GM18861 (cell line): ENCODE results near the gene CTNNA3.
"Not testable (repeated sequence)": the region's sequence is repeated elsewhere in the genome, so short reads cannot be mapped to it uniquely, and the experiment has no call there.

Source experiments
- ATAC-seq: cut with Tn5 transposase; IDR thresholded peaks from one replicate; pipeline ENCODE4 v1.9.1; 2021; ENCODE audit not compliant: unreplicated experiment

CTNNA3 gene

DNA sequence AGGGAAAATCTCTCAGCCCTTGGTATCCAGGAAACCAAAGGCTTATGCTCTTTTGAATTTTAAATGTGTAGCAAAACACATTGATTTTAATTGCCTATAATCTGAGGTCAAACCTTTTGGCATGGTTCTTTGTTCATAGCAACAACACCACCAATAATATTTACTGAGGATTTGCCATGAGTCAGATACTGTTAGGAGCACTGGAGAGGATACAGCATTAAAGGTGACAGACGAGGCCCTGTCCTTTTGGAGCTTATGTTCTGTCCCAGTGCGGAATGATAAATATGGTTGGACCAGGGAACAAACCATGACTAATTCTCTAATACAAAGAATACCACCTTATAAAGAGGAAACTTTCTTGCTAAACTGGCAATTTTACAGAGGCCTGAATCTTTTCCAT lies 176.6 kb downstream of the CTNNA3 start:
- no peak for ATAC-seq

DNA sequence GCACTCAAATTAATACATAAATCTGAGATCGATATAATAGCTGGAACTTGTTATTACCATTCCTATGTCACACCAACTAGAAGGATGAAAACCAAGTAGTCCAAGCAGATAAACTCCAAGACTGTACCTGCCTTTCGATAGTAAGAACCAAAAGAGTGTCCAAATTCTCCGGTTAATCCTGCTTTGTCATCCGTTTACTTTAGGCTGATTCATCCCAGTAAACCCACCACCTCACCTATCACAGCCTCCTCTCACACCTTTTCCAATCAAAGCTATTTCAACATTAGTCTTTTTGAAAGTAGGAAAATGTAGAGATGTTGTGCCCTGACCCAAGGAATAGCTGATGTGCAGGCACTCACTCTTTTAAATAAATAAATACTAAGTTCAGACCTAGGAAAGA lies 177.2 kb downstream of the CTNNA3 start:
- ATAC-seq, result no peak

DNA sequence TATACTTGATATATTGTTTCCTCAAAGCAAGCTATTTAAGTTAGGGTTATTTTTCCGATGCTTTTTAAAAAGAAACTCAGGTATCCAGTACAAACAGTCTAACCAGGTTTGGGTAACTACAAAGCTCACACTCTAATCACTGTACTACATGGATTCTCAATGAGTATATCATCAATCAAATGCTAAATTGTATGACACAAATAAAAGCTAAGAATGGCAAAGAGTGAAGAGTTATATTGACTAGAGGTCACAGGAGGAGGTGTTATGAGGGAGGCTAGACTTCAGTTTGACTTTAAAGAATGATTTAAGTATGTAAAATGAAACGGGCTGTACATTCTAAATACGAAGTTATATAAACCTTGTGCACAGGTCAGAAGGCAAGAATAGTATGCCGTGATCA lies 178.0 kb downstream of the CTNNA3 start:
- ATAC-seq, result no peak

DNA sequence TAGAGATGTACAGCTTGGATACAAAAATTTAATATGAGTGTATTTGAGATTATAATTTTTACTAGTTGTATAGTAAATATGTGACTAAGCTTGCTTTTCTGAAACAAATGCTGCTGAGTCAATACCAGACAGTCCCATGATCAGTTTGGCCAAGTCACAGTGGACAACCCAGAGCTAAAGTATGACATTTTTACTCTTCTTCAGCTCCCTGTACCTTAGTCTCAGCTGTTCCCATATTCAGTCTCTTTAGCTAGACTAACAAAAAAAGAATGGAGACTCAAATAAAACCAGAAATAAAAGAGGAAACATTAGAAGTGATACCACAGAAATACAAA lies 189.3 kb downstream of the CTNNA3 start:
- ATAC-seq, result no peak

DNA sequence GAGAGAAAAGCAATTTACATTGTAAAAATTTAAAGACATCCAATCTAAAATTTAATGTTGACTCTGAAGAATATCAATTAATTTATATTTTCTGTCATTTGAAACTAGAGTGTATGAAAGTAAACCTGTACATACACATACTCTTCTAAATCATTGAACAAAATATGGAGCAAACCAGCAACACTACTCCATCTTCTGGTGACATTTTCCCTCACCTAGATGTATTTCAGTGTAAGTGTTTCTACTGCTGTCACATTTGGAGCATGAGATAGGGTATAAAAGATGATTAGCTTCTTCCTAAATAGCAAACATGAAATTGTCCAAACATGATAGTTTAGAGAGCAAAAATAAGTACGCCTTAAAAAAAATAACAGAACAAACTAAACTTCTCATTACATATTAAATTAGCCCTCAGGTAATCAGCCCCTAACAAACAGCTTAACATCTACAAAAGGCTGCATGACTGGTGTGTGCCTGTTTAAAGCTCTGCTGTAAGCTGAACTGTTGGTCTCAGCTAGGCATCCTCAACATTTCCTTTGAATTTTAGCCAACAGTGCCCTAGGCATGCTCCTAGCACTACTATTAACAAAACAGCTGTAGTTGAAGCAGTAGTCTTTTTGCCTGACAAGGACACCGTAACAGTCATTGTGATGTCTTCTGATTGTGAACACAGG lies 189.8 kb downstream of the CTNNA3 start:
- no peak for ATAC-seq

DNA sequence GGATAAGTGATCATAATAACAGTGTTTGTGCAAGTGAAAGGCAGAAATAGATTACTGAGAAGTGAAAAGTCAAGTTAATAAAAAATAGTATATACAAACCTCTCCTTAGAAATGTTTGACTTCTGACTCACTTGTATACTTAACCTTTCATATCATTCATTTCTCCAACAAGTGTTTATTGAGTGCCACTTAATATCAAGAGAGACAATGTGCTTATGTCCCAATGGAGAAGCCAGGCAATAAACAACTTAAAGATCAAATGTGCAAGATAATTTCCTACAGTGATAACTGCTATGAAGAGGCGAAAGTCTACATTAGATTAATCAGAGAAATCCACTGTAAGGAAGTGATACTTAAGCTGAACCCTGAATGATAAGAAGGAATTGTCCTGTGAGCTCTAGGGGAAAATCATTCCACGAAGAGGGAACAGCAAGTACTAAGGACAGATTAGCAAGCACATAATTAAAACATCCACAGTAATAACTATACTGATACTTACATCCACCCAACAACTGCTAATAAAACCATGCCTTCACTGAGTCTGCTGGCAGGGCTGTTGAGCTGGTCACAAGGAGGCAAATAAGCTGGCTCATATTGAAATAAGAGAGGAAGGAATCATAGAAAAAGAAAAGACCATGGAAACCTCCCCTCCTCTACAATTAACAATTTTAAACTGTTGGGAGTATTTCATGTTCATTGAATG lies 203.5 kb downstream of the CTNNA3 start:
- ATAC-seq, result peak; percentile 47

DNA sequence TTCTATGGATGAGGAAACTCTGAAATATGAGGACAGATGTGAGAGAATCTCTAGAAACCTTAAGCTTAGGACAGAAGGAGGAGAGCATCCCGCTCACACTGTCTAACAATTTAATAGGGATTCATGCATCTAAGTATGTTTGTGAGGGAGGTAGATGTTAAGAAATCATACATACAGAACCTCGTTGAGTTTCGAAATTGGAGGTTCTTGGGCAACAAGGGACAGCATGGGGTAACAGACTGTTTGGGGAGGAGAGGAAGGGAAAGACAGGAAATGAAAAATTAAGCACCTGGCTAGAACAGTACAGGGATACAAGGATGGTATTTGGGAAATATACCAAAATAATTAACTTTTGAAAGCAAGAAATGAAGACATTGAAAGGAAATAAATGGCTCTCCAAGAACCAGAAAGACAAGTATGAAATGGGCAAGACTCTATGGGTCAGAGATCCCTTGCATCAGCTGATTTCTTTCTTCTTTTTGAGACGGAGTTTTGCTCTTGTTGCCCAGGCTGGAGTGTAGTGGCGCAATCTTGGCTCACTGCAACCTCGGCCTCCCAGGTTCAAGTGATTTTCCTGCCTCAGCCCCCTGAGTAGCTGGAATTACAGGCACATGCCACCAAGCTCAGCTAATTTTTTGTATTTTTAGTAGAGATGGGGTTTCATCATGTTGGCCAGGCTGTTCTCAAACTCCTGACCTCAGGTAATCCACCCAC lies 207.9 kb downstream of the CTNNA3 start:
- ATAC-seq, result no peak

DNA sequence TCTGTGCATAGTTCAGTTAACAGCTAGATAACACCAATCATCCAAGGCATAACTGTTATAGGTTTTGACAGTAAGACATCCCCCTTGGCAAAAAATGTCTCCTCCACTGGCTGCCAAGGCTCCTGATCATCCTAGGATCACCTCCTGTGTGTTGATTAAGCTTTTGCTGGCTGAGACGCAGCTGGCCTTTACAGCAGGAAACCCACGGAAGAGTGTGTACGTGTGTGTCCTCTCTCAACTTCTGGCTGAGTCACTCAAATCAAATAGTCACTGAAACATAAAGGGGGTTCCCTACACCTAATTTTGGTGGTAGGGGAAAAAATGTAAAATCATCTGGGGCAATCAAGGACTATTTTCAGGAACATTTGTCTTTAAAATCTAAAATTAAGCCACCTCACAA lies 208.8 kb downstream of the CTNNA3 start:
- no peak for ATAC-seq

DNA sequence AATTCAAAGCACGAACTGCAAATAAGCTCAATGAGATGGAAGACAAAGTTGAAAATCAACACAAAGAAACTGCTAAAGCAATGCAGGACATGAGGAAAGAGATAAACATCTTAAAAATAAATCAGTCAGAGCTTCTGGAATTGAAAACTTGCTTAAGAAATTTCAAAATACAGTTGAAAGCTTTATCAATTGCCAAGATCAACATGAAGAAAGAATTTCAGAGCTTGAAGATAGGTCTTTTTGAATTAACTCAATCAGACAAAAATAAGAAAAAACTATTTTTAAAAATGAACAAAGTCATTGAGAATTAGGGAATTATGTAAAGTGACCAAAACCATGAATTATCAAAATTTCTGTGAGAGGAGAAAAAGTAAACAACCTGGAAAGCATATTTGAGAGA lies 218.1 kb downstream of the CTNNA3 start:
- ATAC-seq, result no peak

DNA sequence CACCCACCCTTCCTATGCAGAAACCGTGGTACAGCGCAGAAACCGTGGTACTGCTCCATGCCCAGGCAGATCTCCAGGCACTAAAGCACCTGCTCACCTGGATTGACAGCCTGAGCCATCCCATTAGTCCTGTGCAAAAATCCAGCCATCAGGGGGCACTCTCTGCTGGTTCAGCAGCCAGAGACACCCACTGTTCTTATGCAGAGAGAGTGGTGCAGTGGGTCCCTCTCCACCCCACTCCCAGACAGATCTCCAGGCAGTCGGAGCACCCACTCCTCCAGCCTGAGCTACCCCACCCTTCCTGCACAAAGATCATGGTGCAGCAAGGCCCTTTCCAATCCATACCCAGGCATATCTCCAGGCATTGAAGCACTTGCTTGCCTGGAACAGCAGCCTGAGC lies 219.8 kb downstream of the CTNNA3 start:
- no peak for ATAC-seq

DNA sequence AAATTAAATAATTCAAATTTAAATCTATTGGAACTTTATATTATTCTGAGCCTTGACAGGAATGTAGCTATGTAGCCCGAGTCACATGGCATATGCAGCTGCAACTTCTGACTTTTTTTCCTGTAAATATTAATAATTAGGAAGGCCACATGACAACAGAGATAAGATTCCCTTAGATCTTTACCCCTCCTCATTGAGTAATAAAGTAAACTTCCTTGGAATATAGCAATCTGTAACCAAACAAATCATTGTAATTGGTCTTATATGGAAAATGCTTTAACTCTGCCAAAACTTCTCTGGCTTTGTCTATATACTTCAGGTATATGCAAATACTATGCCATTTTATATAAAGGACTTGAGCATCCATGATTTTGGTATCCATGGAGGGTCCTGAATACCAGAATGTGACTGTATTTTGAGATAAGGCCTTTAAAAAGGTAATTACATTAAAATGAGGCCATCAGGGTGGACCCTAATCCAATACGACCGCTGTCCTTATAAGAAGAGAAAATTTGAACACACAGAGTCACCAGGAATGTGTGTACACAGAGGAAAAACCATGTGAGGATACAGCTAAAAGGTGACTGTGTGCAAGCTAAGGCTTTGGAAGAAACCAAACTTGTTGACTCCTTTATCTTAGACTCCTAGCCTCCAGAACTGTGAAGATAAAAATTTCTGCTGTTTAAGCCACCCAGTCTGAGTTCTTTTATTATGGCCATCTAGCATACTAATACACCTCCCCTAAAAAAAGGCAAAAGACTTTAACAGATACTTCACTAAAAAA lies 222.0 kb downstream of the CTNNA3 start:
- no peak for ATAC-seq

DNA sequence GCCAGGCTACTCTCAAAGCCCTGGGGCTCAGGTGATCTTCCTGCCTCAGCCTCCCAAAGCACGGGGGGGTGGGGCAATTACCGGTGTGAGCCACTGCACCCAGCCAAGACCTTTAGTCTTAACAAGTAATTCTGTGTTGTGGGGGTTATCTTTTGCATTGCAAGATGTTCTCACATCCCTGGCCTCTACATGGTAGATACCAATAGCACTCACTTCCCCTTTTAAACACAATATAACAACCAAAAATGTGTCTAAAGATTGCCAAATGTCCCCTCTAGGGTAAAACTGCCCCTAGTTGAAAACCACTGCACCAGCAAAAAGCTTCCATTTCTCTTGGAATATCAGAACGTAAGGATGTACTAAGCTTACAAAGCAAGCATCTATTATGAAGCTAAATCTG lies 225.0 kb downstream of the CTNNA3 start:
- ATAC-seq, result no peak

DNA sequence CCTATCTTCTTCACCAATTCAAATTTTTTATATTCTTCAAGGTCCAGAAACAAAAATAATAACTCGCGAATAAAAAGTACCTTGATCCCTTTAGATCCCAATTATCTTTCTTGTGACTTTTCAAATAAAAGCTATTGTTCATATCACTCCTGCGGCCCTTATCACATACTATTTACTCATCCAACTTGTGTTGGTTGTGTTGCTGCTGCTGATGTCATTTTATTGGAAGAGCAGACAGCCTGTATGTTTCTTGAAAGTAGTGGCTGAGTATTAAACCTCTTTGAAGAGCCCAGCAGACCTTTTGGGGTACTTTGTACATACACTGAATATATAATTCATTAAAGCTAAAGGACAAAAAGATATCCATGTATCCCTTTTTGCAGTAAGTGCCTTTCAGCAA lies 231.7 kb downstream of the CTNNA3 start:
- no peak for ATAC-seq

DNA sequence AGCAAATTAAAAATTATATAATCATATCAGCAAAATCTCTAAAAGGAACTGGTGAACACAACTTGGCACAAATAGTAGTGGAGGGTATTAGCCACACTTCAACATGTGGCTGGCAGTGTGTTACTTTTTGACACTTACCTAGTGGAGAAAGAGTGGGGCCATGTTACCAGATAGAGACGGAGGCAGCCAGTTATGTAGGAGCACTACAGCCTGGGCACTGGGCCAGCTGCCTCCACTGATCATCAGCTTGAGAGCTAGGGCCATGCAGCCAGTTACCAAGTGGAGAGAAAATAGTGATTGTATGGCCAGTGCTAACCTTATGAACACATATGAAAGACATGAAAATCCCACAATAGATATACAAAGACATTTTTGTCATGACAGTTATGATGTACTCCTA lies 243.1 kb downstream of the CTNNA3 start:
- no peak for ATAC-seq

DNA sequence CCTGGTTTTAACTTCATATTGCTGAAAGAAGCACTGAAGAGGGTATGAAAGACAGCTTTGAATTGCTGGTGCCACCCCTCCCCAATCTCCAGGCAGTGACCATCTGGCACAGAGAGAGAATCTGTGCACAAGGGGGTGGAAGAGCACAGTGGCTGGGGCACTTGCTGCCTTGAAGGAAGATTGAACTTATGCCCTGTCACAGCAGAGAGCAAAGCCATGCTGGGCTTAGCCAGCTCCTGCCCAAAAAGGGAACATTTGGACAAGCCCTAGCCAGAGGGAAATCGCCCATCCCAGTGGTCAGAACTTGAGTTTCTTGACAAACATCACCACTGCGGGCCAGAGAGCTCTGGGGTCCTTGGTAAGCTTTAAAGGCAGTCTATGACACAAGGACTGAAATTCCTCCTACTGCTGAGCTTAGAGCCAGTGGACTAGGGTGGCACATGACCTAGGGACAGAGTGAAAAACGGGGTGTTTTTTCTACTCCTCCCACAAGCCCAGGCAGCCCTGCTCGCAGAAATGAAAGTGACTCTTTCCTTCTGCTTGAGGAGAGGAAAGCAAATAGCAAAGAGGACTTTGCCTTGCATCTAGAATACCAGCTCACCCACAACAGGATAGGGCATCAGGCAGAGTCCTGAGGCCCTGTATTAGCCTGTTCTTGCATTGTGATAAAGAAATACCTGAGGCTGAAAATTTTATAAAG lies 257.2 kb downstream of the CTNNA3 start:
- ATAC-seq, result no peak

DNA sequence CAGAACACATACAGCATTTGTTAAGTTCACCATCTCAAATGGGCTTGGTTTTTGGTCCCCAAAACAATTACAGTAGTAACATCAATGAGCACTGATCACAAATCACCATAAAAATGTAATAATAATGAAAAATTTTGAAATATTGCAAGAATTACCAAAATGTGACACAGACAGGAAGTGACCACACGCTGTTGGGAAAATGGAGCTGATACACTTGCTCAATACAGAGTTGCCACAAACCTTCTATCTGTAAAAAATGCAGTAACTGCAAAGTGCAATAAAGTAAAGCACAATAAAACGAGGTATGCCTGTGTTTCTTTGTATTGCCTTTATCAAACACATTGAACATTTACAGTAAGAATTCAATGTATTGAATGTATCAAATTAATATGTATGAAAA lies 262.7 kb downstream of the CTNNA3 start:
- ATAC-seq, result no peak

DNA sequence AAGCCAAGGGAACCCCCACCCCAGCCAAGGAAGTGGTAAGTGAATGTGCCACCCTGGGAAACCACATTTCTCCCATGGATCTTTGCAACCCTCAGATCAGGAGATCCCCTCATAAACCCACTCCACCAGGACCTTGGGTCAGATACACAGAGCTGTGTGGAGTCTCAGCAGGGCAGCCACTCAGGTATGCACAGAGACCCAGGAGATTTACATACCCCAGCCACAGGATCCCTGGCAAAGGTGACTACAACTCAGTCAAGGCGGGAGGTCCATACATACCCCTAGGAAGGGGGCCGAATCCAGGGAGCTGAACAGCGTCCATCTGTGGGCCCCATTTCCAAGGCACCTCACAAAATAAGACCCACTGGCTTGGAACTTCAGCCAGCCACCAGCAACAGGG lies 293.4 kb downstream of the CTNNA3 start:
- ATAC-seq, result no peak

DNA sequence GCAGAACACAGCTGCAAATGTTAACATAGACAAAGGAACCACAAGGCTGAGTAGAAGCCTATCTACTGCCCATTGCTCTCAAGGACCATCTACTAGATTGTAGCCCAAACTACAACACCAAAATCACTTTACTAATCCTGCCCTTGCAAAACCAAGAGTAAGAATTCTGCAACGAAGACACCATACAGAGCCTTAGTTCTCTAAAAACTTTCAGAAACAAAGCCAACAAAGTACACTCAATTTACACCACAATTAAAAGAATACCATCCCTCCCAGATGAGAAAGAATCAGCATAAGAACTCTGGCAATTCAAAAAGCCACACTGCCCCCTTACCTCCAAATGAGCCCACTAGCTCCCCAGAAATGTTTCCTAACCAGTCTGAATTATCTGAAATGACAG lies 294.3 kb downstream of the CTNNA3 start:
- no peak for ATAC-seq

DNA sequence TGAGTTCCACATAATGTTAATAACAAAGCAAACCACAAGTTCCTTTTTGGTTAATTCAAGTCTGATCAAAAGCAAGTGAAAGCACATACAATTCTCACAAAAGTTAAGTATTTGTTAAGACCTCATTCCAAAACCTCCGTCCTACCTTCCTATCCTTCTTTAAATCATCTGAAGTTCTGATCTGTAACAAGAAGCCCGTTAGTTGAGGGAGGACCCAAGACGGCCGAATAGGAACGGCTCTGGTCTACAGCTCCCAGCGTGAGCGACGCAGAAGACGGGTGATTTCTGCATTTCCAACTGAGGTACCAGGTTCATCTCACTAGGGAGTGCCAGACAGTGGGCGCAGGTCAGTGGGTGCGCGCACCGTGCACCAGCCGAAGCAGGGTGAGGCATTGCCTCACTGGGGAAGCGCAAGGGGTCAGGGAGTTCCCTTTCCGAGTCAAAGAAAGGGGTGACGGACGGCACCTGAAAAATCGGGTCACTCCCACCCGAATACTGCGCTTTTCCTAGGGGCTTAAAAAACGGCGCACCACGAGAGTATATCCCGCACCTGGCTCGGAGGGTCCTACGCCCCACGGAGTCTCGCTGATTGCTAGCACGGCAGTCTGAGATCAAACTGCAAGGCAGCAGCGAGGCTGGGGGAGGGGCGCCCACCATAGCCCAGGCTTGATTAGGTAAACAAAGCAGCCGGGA lies 309.0 kb downstream of the CTNNA3 start:
- ATAC-seq, result not testable (repeated sequence)

DNA sequence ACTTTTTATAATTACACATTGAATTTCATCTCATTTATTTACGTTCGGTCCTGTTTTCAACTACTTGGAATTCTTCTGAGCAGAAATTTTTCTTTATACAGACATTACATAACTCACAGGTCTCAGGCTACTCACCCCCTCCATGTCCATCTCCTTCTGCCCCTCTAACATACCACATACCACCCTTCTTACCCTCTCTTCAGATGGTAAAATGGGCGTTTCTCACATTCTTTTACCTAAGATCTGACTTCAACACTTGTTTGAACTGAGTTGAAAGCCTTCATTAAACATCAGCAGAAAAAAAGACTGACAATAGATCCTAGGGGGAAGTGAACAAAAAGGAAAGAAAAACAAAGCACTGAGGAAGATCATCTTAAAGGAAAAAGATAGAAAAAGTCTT lies 309.7 kb downstream of the CTNNA3 start:
- no peak for ATAC-seq
